ENCODE data around the gene WDR27. TPM values are rescaled to one million over a fixed set of nuclear protein-coding genes. Genes with fewer than 3 reads are reported as not detected.

The WDR27 gene
- polyA plus RNA-seq, 2 donors = 10.3 to 24.0 TPM

- WGBS, 2 donors = 83 to 87% methylated on average over 8 of the region's 8 CpGs
- Histone ChIP-seq H3K4me1 (ENCODE audit: control insufficient read depth in 2 of 2, insufficient read depth in 2 of 2, low read length in 1 of 2) (no peaks in the 10 kb centered on the region), H3K27me3 (ENCODE audit: control insufficient read depth in 1 of 2, insufficient read depth in 2 of 2, low read length in 2 of 2) (no peaks in the 10 kb centered on the region), H3K4me3 (ENCODE audit: low read depth in 1 of 2, low read length in 2 of 2) (no peak overlapping the region), H3K27ac (ENCODE audit: low read depth in 2 of 2, low read length in 1 of 2) (no peak overlapping the region), H3K9me3 (ENCODE audit: control insufficient read depth in 2 of 2, insufficient read depth in 1 of 2, low read depth in 1 of 2, low read length in 1 of 2) (no peaks in the 10 kb centered on the region), H3K36me3 (ENCODE audit: control insufficient read depth in 2 of 2, insufficient read depth in 2 of 2, low read length in 1 of 2) (peaks cover 0 to 4% of the 10 kb centered on the region in 2 donors)
Observed at GRCh38 chr6:169568314-169569087, 133.3 kb downstream of the WDR27 start.

- no peak overlapping the region for H3K27ac ChIP-seq (ENCODE audit: low read depth in 2 of 2, low read length in 1 of 2)
- H3K27me3 ChIP-seq (ENCODE audit: control insufficient read depth in 1 of 2, insufficient read depth in 2 of 2, low read length in 2 of 2) = no peaks in the 10 kb centered on the region
- WGBS, 2 donors = 88 to 94% methylated on average over 11 of the region's 11 CpGs
- H3K36me3 ChIP-seq (ENCODE audit: control insufficient read depth in 2 of 2, insufficient read depth in 2 of 2, low read length in 1 of 2) = peaks cover 0 to 4% of the 10 kb centered on the region in 2 donors
- H3K4me3 ChIP-seq (ENCODE audit: low read depth in 1 of 2, low read length in 2 of 2) = no peak overlapping the region
- no peaks in the 10 kb centered on the region for H3K9me3 ChIP-seq (ENCODE audit: control insufficient read depth in 2 of 2, insufficient read depth in 1 of 2, low read depth in 1 of 2, low read length in 1 of 2)
- H3K4me1 ChIP-seq (ENCODE audit: control insufficient read depth in 2 of 2, insufficient read depth in 2 of 2, low read length in 1 of 2) = no peaks in the 10 kb centered on the region
Observed at GRCh38 chr6:169567819-169568218, 134.0 kb downstream of the WDR27 start.

GRCh38 chr6:169566961-169567750 is 134.7 kb downstream of the WDR27 start:
- Histone ChIP-seq H3K9me3 (ENCODE audit: control insufficient read depth in 2 of 2, insufficient read depth in 1 of 2, low read depth in 1 of 2, low read length in 1 of 2) (no peaks in the 10 kb centered on the region), H3K4me1 (ENCODE audit: control insufficient read depth in 2 of 2, insufficient read depth in 2 of 2, low read length in 1 of 2) (no peaks in the 10 kb centered on the region), H3K27ac (ENCODE audit: low read depth in 2 of 2, low read length in 1 of 2) (no peak overlapping the region), H3K27me3 (ENCODE audit: control insufficient read depth in 1 of 2, insufficient read depth in 2 of 2, low read length in 2 of 2) (no peaks in the 10 kb centered on the region), H3K36me3 (ENCODE audit: control insufficient read depth in 2 of 2, insufficient read depth in 2 of 2, low read length in 1 of 2) (peaks cover 0 to 4% of the 10 kb centered on the region in 2 donors), H3K4me3 (ENCODE audit: low read depth in 1 of 2, low read length in 2 of 2) (no peak overlapping the region)
- whole genome bisulfite sequencing, 2 donors = 92 to 95% methylated on average over 19 of the region's 19 CpGs

GRCh38 chr6:169566319-169566718 is 135.5 kb downstream of the WDR27 start:
- H3K4me3 ChIP-seq (ENCODE audit: low read depth in 1 of 2, low read length in 2 of 2) = no peak overlapping the region
- H3K27ac ChIP-seq (ENCODE audit: low read depth in 2 of 2, low read length in 1 of 2) = no peak overlapping the region
- peaks cover 0 to 4% of the 10 kb centered on the region in 2 donors for H3K36me3 ChIP-seq (ENCODE audit: control insufficient read depth in 2 of 2, insufficient read depth in 2 of 2, low read length in 1 of 2)
- H3K9me3 ChIP-seq (ENCODE audit: control insufficient read depth in 2 of 2, insufficient read depth in 1 of 2, low read depth in 1 of 2, low read length in 1 of 2) = no peaks in the 10 kb centered on the region
- H3K27me3 ChIP-seq (ENCODE audit: control insufficient read depth in 1 of 2, insufficient read depth in 2 of 2, low read length in 2 of 2) = no peaks in the 10 kb centered on the region
- no peaks in the 10 kb centered on the region for H3K4me1 ChIP-seq (ENCODE audit: control insufficient read depth in 2 of 2, insufficient read depth in 2 of 2, low read length in 1 of 2)
- WGBS, 2 donors = 78 to 87% methylated on average over 11 of the region's 11 CpGs

GRCh38 chr6:169564453-169565240 is 137.2 kb downstream of the WDR27 start:
- 93 to 94% methylated on average over 29 to 33 of the region's 33 CpGs for WGBS, 2 donors
- Histone ChIP-seq H3K4me3 (ENCODE audit: low read depth in 1 of 2, low read length in 2 of 2) (no peak overlapping the region), H3K27me3 (ENCODE audit: control insufficient read depth in 1 of 2, insufficient read depth in 2 of 2, low read length in 2 of 2) (no peaks in the 10 kb centered on the region), H3K27ac (ENCODE audit: low read depth in 2 of 2, low read length in 1 of 2) (no peak overlapping the region), H3K4me1 (ENCODE audit: control insufficient read depth in 2 of 2, insufficient read depth in 2 of 2, low read length in 1 of 2) (no peaks in the 10 kb centered on the region), H3K36me3 (ENCODE audit: control insufficient read depth in 2 of 2, insufficient read depth in 2 of 2, low read length in 1 of 2) (peaks cover 3 to 4% of the 10 kb centered on the region in 2 donors), H3K9me3 (ENCODE audit: control insufficient read depth in 2 of 2, insufficient read depth in 1 of 2, low read depth in 1 of 2, low read length in 1 of 2) (no peaks in the 10 kb centered on the region)

- Histone ChIP-seq H3K27ac (ENCODE audit: low read depth in 2 of 2, low read length in 1 of 2) (no peak overlapping the region), H3K9me3 (ENCODE audit: control insufficient read depth in 2 of 2, insufficient read depth in 1 of 2, low read depth in 1 of 2, low read length in 1 of 2) (no peaks in the 10 kb centered on the region), H3K27me3 (ENCODE audit: control insufficient read depth in 1 of 2, insufficient read depth in 2 of 2, low read length in 2 of 2) (no peaks in the 10 kb centered on the region), H3K4me1 (ENCODE audit: control insufficient read depth in 2 of 2, insufficient read depth in 2 of 2, low read length in 1 of 2) (no peaks in the 10 kb centered on the region), H3K4me3 (ENCODE audit: low read depth in 1 of 2, low read length in 2 of 2) (no peak overlapping the region), H3K36me3 (ENCODE audit: control insufficient read depth in 2 of 2, insufficient read depth in 2 of 2, low read length in 1 of 2) (peaks cover 3 to 6% of the 10 kb centered on the region in 2 donors)
- 94 to 95% methylated on average over 1 of the region's 1 CpG for WGBS, 2 donors
Observed at GRCh38 chr6:169561665-169562064, 140.2 kb downstream of the WDR27 start.

GRCh38 chr6:169559592-169559991 is 142.2 kb downstream of the WDR27 start:
- 87 to 98% methylated on average over 10 of the region's 10 CpGs for WGBS, 2 donors
- Histone ChIP-seq H3K4me3 (ENCODE audit: low read depth in 1 of 2, low read length in 2 of 2) (no peak overlapping the region), H3K36me3 (ENCODE audit: control insufficient read depth in 2 of 2, insufficient read depth in 2 of 2, low read length in 1 of 2) (peaks cover 2 to 3% of the 10 kb centered on the region in 2 donors), H3K27ac (ENCODE audit: low read depth in 2 of 2, low read length in 1 of 2) (no peak overlapping the region), H3K9me3 (ENCODE audit: control insufficient read depth in 2 of 2, insufficient read depth in 1 of 2, low read depth in 1 of 2, low read length in 1 of 2) (no peaks in the 10 kb centered on the region), H3K27me3 (ENCODE audit: control insufficient read depth in 1 of 2, insufficient read depth in 2 of 2, low read length in 2 of 2) (no peaks in the 10 kb centered on the region), H3K4me1 (ENCODE audit: control insufficient read depth in 2 of 2, insufficient read depth in 2 of 2, low read length in 1 of 2) (no peaks in the 10 kb centered on the region)

GRCh38 chr6:169558774-169559441 is 142.9 kb downstream of the WDR27 start:
- H3K36me3 ChIP-seq (ENCODE audit: control insufficient read depth in 2 of 2, insufficient read depth in 2 of 2, low read length in 1 of 2) = peaks cover 2 to 3% of the 10 kb centered on the region in 2 donors
- 93 to 95% methylated on average over 9 of the region's 9 CpGs for WGBS, 2 donors
- H3K27me3 ChIP-seq (ENCODE audit: control insufficient read depth in 1 of 2, insufficient read depth in 2 of 2, low read length in 2 of 2) = no peaks in the 10 kb centered on the region
- no peaks in the 10 kb centered on the region for H3K4me1 ChIP-seq (ENCODE audit: control insufficient read depth in 2 of 2, insufficient read depth in 2 of 2, low read length in 1 of 2)
- no peaks in the 10 kb centered on the region for H3K9me3 ChIP-seq (ENCODE audit: control insufficient read depth in 2 of 2, insufficient read depth in 1 of 2, low read depth in 1 of 2, low read length in 1 of 2)
- H3K27ac ChIP-seq (ENCODE audit: low read depth in 2 of 2, low read length in 1 of 2) = no peak overlapping the region
- no peak overlapping the region for H3K4me3 ChIP-seq (ENCODE audit: low read depth in 1 of 2, low read length in 2 of 2)

- Histone ChIP-seq H3K4me1 (ENCODE audit: control insufficient read depth in 2 of 2, insufficient read depth in 2 of 2, low read length in 1 of 2) (no peaks in the 10 kb centered on the region), H3K4me3 (ENCODE audit: low read depth in 1 of 2, low read length in 2 of 2) (no peak overlapping the region), H3K27ac (ENCODE audit: low read depth in 2 of 2, low read length in 1 of 2) (no peak overlapping the region), H3K27me3 (ENCODE audit: control insufficient read depth in 1 of 2, insufficient read depth in 2 of 2, low read length in 2 of 2) (no peaks in the 10 kb centered on the region), H3K9me3 (ENCODE audit: control insufficient read depth in 2 of 2, insufficient read depth in 1 of 2, low read depth in 1 of 2, low read length in 1 of 2) (no peaks in the 10 kb centered on the region), H3K36me3 (ENCODE audit: control insufficient read depth in 2 of 2, insufficient read depth in 2 of 2, low read length in 1 of 2) (peaks cover 2 to 3% of the 10 kb centered on the region in 2 donors)
- 95 to 97% methylated on average over 8 of the region's 8 CpGs for WGBS, 2 donors
Observed at GRCh38 chr6:169558378-169558773, 143.5 kb downstream of the WDR27 start.

Measured in esophagus (tissue), 2 donors.